Vagina (tissue), 2 donors: ENCODE data around the gene CATSPERE. TPM values are rescaled to one million over a fixed set of nuclear protein-coding genes. Genes with fewer than 3 reads are reported as not detected.
"Not testable (repeated sequence)": the region's sequence is repeated elsewhere in the genome, so short reads cannot be mapped to it uniquely, and the experiment has no call there.

ENCODE experiments used
- DNase-seq, 2 donors: peaks; one replicate each; pipeline ENCODE4 v3.0.0-alpha.2; 2017; ENCODE audit errors: extremely low spot score in 2 of 2
- H3K27ac ChIP-seq: fragments of 200-600 bp; sonication (generic); one replicate; pipeline ENCODE4 v1.5.1; 2019
- H3K27me3 ChIP-seq: fragments of 200-600 bp; sonication (generic); one replicate; pipeline ENCODE4 v1.5.1; 2019
- H3K36me3 ChIP-seq, 2 donors: fragments of 200-600 bp; sonication (generic); one replicate each; pipeline ENCODE4 v1.5.1; 2017 to 2019
- H3K4me1 ChIP-seq: fragments of 200-600 bp; sonication (generic); one replicate; pipeline ENCODE4 v1.5.1; 2019
- H3K4me3 ChIP-seq, 2 donors: fragments of 200-600 bp; sonication (generic); 1 replicate in 1 of 2; 2 replicates in 1 of 2; pipeline ENCODE4 v1.5.1; 2016 to 2019
- H3K9me3 ChIP-seq: fragments of 200-600 bp; sonication (generic); one replicate; pipeline ENCODE4 v1.5.1; 2019
- POLR2A ChIP-seq, 2 donors: fragments of 450-650 bp; IDR thresholded peaks; one replicate each; pipeline ENCODE4 v1.6.1; 2017; ENCODE audit warnings: antibody characterized with exemption in 2 of 2, mild to moderate bottlenecking in 2 of 2, moderate library complexity in 2 of 2
- POLR2AphosphoS5 ChIP-seq, 2 donors: sonication (generic); formaldehyde crosslinking; IDR thresholded peaks; one replicate each; pipeline ENCODE4 v1.9.0; 2017; ENCODE audit warnings: antibody characterized with exemption in 2 of 2, mild to moderate bottlenecking in 2 of 2, low read depth in 1 of 2; ENCODE audit not compliant: insufficient read depth in 1 of 2
- intact Hi-C: fragments of 100-400 bp; cut with DNase I; formaldehyde crosslinking; loops from one replicate; pipeline ENCODE4 v1.15.1; 2023
- total RNA-seq: library from RNA; depleted of rRNA; stranded (reverse); fragments of >200 nt; gene quantifications from one replicate; pipeline ENCODE4 v1.2.3, GENCODE V29; 2016
- TF ChIP-seq, protein P1 (sequence below), 3 experiments: fragments of 450-650 bp in 2 of 3; fragments of 200-600 bp in 1 of 3; sonication (generic) in 1 of 3; IDR thresholded peaks; one replicate each; pipeline ENCODE4 v1.5.1; 2017 to 2019; ENCODE audit warnings: antibody characterized with exemption in 3 of 3, mild to moderate bottlenecking in 2 of 3, moderate library complexity in 2 of 3

CATSPERE gene
- total RNA-seq, 1 donor from 2014 or later, result 0.98 TPM

DNA sequence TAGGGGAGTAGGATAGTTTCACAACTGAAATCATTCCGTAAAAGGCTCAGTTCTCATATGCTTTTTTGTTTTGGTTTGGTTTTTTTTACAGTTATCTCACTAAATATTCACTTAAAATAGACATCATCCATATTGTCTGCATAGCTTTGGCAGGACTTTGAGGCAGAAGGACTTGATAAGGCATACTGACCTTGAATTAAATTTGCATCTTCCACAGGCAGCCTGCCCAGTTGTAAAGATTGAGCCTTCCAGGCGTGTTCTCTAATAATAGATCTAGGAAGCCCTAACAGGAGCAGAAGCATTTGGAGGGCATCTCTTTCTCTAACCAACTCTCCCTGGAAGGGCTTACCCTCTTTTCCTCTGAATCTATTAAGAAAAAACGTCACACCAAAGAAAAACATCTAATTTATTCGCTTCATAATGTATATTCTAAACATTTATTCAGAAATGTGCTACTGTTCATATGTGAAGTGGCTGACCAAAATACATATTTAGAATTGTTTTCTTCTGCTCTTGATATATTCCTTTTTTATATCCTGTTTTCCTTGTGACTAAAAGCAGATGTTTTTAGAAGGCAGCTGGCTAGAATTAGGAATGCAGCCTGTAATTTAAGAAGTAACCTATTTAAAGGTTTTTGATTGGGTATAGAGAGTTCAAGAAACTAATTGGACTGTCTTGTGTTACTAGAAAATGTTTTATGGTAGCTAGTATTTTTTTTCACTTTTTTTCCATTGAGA, 212.0 kb downstream of the CATSPERE start:
- intact Hi-C loops, result no loop called here
- Histone ChIP-seq H3K36me3 (no peaks in the 10 kb centered on the region), H3K27me3 (no peaks in the 10 kb centered on the region), H3K4me1 (peaks cover 11% of the 10 kb centered on the region), H3K27ac (peak overlapping the region; percentile 30), H3K4me3 (no peak overlapping the region), H3K9me3 (no peaks in the 10 kb centered on the region)
- no peak for TF ChIP-seq POLR2A (IDR thresholded peaks at IDR 0.05)
- no peak for TF ChIP-seq POLR2AphosphoS5 (IDR thresholded peaks at IDR 0.05; ENCODE audit: insufficient read depth in 1 of 2, low read depth in 1 of 2)
- TF ChIP-seq, protein P1, sequence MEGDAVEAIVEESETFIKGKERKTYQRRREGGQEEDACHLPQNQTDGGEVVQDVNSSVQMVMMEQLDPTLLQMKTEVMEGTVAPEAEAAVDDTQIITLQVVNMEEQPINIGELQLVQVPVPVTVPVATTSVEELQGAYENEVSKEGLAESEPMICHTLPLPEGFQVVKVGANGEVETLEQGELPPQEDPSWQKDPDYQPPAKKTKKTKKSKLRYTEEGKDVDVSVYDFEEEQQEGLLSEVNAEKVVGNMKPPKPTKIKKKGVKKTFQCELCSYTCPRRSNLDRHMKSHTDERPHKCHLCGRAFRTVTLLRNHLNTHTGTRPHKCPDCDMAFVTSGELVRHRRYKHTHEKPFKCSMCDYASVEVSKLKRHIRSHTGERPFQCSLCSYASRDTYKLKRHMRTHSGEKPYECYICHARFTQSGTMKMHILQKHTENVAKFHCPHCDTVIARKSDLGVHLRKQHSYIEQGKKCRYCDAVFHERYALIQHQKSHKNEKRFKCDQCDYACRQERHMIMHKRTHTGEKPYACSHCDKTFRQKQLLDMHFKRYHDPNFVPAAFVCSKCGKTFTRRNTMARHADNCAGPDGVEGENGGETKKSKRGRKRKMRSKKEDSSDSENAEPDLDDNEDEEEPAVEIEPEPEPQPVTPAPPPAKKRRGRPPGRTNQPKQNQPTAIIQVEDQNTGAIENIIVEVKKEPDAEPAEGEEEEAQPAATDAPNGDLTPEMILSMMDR (IDR thresholded peaks at IDR 0.05), result no peak
- DNase-seq, result no peak

DNA sequence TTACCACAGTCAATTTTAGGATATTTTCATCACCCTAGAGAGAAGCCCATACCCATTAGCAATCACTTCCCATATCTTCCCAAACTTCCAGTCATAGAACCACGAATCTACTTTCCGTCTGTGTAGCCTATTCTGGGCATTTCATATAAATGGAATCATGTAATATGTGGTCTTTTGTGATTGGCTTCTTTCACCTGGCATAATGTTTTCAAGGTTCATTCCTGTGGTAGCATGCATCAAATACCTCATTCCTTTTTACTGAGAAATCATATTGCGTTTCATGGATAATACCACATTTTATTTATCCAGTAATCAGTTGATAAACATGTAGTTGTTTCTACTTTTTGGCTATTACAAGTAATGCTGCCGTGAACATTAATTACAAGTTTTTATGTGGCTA, 213.4 kb downstream of the CATSPERE start:
- intact Hi-C loops, result no loop called here
- no peak overlapping the region for H3K27ac ChIP-seq

DNA sequence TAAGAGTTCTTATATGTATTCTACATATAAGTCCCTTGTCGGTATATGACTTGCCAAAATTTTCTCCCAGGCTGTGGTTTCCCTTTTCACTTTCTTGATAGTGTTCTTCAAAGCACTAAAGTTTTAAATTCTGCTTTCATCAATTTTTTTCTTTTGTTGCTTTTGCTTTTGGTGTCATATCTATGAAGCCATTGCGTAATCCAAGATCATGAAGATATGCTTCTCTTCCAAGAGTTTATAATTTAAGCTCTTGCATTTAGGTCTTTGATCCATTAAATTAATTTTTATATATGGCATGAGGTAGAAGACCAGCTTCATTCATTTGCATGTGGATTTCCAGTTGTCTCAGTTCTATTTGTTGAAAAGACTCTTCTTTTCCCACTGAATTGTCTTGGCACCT, 214.1 kb downstream of the CATSPERE start:
- TF ChIP-seq POLR2AphosphoS5 (IDR thresholded peaks at IDR 0.05; ENCODE audit: insufficient read depth in 1 of 2, low read depth in 1 of 2) (no peak), POLR2A (IDR thresholded peaks at IDR 0.05) (no peak)
- TF ChIP-seq, protein P1 (IDR thresholded peaks at IDR 0.05), result no peak
- Histone ChIP-seq H3K27me3 (no peaks in the 10 kb centered on the region), H3K27ac (no peak overlapping the region), H3K36me3 (no peaks in the 10 kb centered on the region), H3K4me1 (peaks cover 21% of the 10 kb centered on the region), H3K9me3 (no peaks in the 10 kb centered on the region), H3K4me3 (no peak overlapping the region)
- no peak for DNase-seq
- intact Hi-C loops, result no loop called here

More for the DNA sequence above, 213.4 kb downstream of the CATSPERE start:
- no peaks in the 10 kb centered on the region for H3K27me3 ChIP-seq
- peaks cover 17% of the 10 kb centered on the region for H3K4me1 ChIP-seq
- DNase-seq, result no peak
- H3K4me3 ChIP-seq, result no peak overlapping the region
- H3K9me3 ChIP-seq, result no peaks in the 10 kb centered on the region
- TF ChIP-seq POLR2A (IDR thresholded peaks at IDR 0.05), result no peak
- TF ChIP-seq, protein P1 (IDR thresholded peaks at IDR 0.05), result no peak
- no peak for TF ChIP-seq POLR2AphosphoS5 (IDR thresholded peaks at IDR 0.05; ENCODE audit: insufficient read depth in 1 of 2, low read depth in 1 of 2)
- no peaks in the 10 kb centered on the region for H3K36me3 ChIP-seq

DNA sequence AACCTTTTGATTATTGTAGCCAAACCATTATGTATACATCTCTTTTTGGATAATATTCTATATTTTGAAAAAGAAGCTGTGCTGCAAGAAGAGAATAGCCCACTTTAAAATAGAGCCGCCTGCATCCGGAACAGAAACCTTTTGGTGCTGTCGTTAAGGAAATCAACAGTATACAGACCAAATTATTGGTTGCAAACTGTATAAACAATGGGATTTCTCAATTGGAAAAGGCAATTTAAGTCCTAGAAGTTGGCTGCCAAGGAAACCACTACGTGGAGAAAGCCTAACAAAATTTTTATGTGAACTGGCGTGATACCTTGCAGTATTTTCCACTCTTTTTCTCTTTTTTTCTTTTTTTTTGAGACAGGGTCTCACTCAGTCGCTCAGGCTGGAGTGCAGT, 217.6 kb downstream of the CATSPERE start:
- Histone ChIP-seq H3K9me3 (no peaks in the 10 kb centered on the region), H3K36me3 (no peaks in the 10 kb centered on the region), H3K4me3 (no peak overlapping the region), H3K27ac (peak overlapping the region; percentile 39), H3K4me1 (peaks cover 18% of the 10 kb centered on the region), H3K27me3 (no peaks in the 10 kb centered on the region)
- TF ChIP-seq POLR2A (IDR thresholded peaks at IDR 0.05) (no peak), POLR2AphosphoS5 (IDR thresholded peaks at IDR 0.05; ENCODE audit: insufficient read depth in 1 of 2, low read depth in 1 of 2) (no peak)
- TF ChIP-seq, protein P1 (IDR thresholded peaks at IDR 0.05), result no peak
- no peak for DNase-seq
- intact Hi-C loops, result no loop called here

DNA sequence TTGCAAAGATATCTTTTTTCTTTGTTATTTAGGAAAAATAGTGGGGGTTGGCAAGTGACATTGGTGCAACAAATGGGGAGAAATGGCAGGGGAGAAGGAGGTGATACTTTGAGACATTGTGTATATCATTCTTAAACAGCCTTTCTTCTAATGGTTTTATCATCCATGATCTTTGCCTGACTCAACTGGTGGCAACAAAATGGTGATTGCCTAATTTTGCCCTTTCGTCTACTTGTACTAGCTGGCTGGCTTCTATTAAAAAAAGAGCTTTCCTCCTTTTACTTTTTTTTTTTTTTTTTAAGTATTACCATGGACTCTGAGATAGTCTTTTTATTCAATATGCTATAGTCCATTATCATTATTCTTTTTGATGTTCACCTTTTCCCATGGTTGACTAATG, 219.6 kb downstream of the CATSPERE start:
- Histone ChIP-seq H3K27me3 (no peaks in the 10 kb centered on the region), H3K36me3 (no peaks in the 10 kb centered on the region), H3K9me3 (no peaks in the 10 kb centered on the region), H3K4me3 (no peak overlapping the region), H3K27ac (no peak overlapping the region), H3K4me1 (peaks cover 18% of the 10 kb centered on the region)
- intact Hi-C loops, result no loop called here
- no peak for DNase-seq
- TF ChIP-seq POLR2A (IDR thresholded peaks at IDR 0.05) (no peak), POLR2AphosphoS5 (IDR thresholded peaks at IDR 0.05; ENCODE audit: insufficient read depth in 1 of 2, low read depth in 1 of 2) (no peak)
- TF ChIP-seq, protein P1 (IDR thresholded peaks at IDR 0.05), result no peak

DNA sequence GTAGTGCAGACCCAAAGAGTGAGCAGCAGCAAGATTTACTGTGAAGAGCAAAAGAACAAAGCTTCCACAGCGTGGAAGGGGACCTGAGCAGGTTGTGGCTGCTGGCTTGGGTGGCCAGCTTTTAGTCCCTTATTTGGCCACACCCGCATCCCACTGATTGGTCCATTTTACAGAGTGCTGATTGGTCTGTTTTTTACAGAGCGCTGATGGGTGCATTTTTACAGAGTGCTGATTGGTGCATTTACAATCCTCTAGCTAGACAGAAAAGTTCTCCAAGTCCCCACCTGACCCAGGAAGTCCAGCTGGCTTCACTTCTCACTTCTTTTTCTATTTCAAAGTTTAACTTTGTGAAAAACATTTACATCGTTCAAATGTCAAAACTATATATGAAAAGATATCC, 221.0 kb downstream of the CATSPERE start:
- H3K9me3 ChIP-seq, H3K4me3 ChIP-seq, H3K36me3 ChIP-seq, DNase-seq, H3K27ac ChIP-seq, H3K27me3 ChIP-seq, intact Hi-C loops: not testable (repeated sequence)
- H3K4me1 ChIP-seq, result peaks cover 18% of the 10 kb centered on the region
